H54 (cell line): ENCODE data around the gene ECI1.
"Not testable (repeated sequence)": the region's sequence is repeated elsewhere in the genome, so short reads cannot be mapped to it uniquely, and the experiment has no call there.

Experiments used
- DNase-seq: peaks from one replicate; pipeline ENCODE4 v3.0.0; 2011; ENCODE audit warnings: low spot score, mixed read lengths; ENCODE audit not compliant: insufficient read length
- FAIRE-seq: peaks from 3 replicates; lab custom pipeline; 2011; peaks lifted over from hg19 to GRCh38; lab: Jason Lieb, UNC
- POLR2A ChIP-seq: IDR thresholded peaks from 2 replicates; pipeline ENCODE4 v1.6.1; 2011; ENCODE audit warnings: low read depth, mild to moderate bottlenecking, low read length

ECI1 gene

DNA sequence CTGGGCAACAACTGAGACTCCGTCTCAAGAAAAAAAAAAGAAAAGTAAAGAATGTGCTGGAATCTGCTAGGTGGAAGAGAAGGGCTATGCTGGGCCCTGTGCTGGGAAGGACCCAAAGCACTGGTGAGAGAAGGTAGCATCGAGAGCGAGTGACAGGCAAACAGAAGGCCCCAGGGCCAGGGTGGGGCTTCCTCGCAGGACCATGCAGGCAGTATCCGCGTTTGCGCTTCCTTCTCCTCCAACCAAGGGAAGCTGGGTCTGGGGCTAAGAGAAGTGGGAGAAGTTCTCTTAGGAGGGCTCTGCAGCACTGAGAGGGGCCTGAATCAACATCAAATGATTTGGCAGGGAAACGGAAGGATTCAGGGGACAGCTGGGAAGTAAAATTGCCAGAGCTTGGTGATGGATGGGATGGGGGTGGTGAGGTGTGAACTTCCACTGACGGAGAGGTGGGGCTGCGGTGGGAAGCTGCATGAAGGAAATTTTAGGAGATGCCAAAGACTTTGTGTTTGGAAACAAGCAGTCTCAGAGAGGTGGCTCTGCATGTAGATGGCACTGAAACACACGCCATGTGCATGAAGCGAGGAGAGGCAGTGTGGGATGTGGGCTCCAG is 5.2 kb upstream of the ECI1 start:
- DNase-seq (no peak), FAIRE-seq (no peak)
- TF ChIP-seq POLR2A: no peak

- FAIRE-seq (no peak), DNase-seq (no peak)
- TF ChIP-seq POLR2A: no peak
Observed at GRCh38 chr16:2253293-2253692, 1.9 kb upstream of the ECI1 start.

GRCh38 chr16:2252806-2253148 is 1.4 kb upstream of the ECI1 start:
- TF ChIP-seq POLR2A: no peak
- no peak for FAIRE-seq
- no peak for DNase-seq

DNA sequence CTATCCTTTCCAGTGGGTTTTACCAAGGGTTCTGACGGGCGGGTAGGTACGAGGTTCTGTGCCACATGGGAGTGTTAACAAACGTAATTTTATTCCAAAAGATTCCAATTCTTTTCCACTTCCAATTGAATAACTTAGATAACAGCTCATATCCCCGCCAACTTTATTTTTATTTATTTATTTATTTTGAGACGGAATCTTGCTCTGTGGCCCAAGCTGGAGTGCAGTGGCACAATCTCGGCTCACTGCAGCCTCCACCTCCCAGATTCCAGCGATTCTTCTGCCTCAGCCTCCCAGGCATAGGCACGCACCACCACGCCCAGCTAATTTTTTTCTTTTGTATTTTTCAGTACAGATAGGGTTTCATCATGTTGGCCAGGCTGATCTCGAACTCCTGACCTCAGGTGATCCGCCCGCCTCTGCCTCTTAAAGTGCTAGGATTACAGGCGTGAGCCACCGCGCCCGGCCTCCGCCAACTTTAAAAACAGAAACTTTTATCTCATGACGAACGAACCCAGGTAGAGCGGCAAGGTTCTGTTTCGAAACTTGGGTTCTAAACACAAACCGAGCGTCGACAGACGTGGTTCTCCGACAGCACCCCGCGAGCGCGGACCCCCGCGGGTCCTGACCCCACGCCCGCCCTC is 613 bp downstream of the ECI1 start:
- FAIRE-seq (no peak), DNase-seq (no peak)
- no peak for TF ChIP-seq POLR2A

DNA sequence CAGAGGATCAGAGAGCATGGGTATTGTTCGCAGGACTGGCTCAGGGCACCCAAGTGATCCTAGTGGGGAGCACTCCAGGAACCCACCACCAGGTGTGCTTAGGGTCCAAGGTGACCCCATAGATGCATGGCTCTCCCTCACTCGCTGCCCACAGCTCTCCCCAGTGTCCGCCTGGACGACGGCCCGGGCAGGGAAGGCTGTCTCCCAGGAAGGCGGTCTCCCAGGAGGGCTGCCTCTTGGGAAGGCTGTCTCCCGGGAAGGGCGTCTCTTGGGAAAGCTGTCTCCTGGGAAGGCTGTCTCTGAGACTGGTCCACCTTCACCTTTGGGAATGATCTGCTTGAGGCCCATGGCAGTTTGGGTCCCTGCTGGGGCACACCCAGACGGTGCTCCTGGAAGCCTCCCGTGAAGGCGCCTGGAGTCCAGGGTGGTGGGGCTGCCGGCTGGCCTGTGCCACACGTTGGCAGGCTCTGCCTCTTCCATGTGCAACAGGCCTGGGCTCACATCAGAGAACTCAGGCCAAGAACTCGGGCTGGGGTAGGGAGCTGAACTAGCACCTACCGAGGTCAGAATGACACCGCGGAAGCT is 5.0 kb downstream of the ECI1 start:
- no peak for TF ChIP-seq POLR2A
- FAIRE-seq: no peak
- DNase-seq: no peak

GRCh38 chr16:2244926-2245795 is 6.2 kb downstream of the ECI1 start:
- no peak for TF ChIP-seq POLR2A
- FAIRE-seq (no peak), DNase-seq (no peak)

DNA sequence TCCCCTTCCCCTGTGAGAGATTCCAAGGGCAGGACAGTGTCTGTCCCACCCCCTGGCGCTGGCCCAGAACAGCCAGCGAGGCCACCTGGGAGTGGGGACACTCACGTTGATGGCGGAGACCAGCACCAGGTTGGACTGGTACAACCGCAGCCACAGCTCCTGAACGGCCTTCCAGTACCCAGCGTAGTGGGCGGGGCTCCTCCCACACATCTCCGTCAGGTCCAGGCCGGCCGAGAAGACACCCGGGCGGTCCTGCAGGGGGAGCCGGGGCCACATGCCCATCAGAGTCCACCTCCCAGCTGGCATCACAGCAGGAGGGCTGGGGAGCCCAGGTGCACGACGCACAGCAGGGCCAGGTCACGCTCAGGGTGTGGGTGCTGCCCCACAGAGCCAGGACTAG is 7.1 kb downstream of the ECI1 start:
- FAIRE-seq: no peak
- no peak for TF ChIP-seq POLR2A
- no peak for DNase-seq

DNA sequence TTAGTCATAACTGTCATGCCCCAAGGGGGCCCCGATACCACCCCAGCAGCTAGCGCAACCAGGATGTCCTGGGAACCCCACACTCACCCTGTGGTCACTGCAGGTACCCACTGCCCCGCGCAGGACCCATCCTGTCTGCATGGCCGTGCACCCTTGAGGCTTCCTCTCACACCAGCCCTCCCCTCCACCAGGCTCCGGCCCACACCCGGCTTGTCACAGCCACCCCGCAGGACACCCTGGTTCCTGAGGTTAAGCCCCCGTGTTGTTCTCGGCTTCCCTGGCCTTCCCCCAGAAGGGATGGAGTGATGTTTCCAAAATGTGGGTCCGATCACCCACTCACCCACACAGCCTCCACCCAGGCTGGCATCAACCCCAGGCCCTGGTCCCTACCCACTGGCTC is 7.6 kb downstream of the ECI1 start:
- FAIRE-seq (no peak), DNase-seq (no peak)
- TF ChIP-seq POLR2A: no peak

DNA sequence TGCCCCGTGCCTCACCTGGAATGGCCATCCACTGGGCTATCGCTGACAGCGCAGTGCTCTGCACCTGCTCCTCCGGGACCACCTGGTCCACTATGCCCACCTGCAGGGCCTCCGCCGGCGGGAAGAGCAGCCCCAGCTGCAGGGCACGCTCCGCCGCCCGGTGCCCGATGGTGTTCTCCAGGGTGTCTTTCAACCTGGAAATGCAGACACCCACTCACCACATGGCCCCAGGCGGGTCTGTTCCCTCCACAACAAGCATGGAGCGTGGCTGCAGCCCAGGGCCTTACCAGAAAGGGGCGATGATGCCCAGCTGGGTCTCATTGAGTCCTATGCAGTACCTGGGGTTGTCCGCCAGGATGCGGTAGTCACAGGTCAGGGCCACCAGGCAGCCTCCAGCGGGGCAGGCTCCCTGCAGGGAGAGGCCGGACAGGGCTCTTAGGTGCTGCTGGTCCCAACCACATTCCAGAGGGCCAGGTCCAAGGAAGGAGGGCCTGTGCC is 8.3 kb downstream of the ECI1 start:
- FAIRE-seq: no peak
- no peak for TF ChIP-seq POLR2A
- DNase-seq: no peak

- TF ChIP-seq POLR2A: no peak
- no peak for FAIRE-seq
- DNase-seq: no peak
Observed at GRCh38 chr16:2242598-2242997, 8.8 kb downstream of the ECI1 start.

GRCh38 chr16:2240331-2240730 is 11.1 kb downstream of the ECI1 start:
- FAIRE-seq, DNase-seq: not testable (repeated sequence)

GRCh38 chr16:2238838-2239675 is 12.3 kb downstream of the ECI1 start:
- FAIRE-seq: no peak
- TF ChIP-seq POLR2A: no peak
- DNase-seq: no peak

- TF ChIP-seq POLR2A: no peak
- DNase-seq (no peak), FAIRE-seq (no peak)
Observed at GRCh38 chr16:2238150-2238837, 13.1 kb downstream of the ECI1 start.
